ENCODE measurements around the gene EVI2B. TPM values are rescaled to one million over a fixed set of nuclear protein-coding genes. Genes with fewer than 3 reads are reported as not detected.
"Not testable (repeated sequence)": the region's sequence is repeated elsewhere in the genome, so short reads cannot be mapped to it uniquely, and the experiment has no call there.

Gene EVI2B
- polyA plus RNA-seq, 1 donor (not counting 4 experiments of a cell fraction or from before 2014, with no cell fraction given): 0.80 TPM

GRCh38 chr17:31289790-31290189, 24.1 kb downstream of the EVI2B start:
- Histone ChIP-seq H2AFZ (ENCODE audit: control insufficient read depth, low read length) (no peak overlapping the region), H3K79me2 (ENCODE audit: control insufficient read depth, insufficient read depth, low read length) (no peaks in the 10 kb centered on the region), H3K9me3 (ENCODE audit: control insufficient read depth, low read depth, low read length) (no peaks in the 10 kb centered on the region), H3K9me1 (ENCODE audit: control insufficient read depth, extremely low read depth, insufficient read depth, low read length) (no peaks in the 10 kb centered on the region), H3K36me3 (ENCODE audit: control insufficient read depth in 2 of 2, extremely low read depth in 1 of 2, insufficient read depth in 2 of 2, low read length in 2 of 2) (no peaks in the 10 kb centered on the region), H3K4me1 (ENCODE audit: control insufficient read depth, extremely low read depth, insufficient read depth, low read length) (no peaks in the 10 kb centered on the region), H3K27ac (ENCODE audit: control insufficient read depth, insufficient read depth, low read length) (no peak overlapping the region), H3K4me3 (ENCODE audit: control insufficient read depth in 2 of 3, extremely low read depth in 1 of 3, insufficient read depth in 2 of 3, low read depth in 1 of 3, low read length in 3 of 3) (no peak overlapping the region), H4K20me1 (ENCODE audit: control insufficient read depth, extremely low read depth, insufficient read depth, low read length) (no peaks in the 10 kb centered on the region), H3K4me2 (ENCODE audit: control insufficient read depth, extremely low read depth, insufficient read depth, low read depth, low read length) (no peak overlapping the region), H3K27me3 (ENCODE audit: control insufficient read depth, extremely low read depth, insufficient read depth, low read length) (no peaks in the 10 kb centered on the region), H3K9ac (ENCODE audit: control insufficient read depth, extremely low read depth, insufficient read depth, low read length) (no peak overlapping the region)
- FAIRE-seq (no peak), DNase-seq (ENCODE audit: low read depth, low spot score) (no peak)
- no peak for TF ChIP-seq EZH2 (IDR thresholded peaks at IDR 0.05; ENCODE audit: low read length)
- no peak for TF ChIP-seq CTCF (optimal IDR thresholded peaks at IDR 0.05 in 1 of 3, IDR thresholded peaks at IDR 0.05 in 1 of 3, conservative IDR thresholded peaks at IDR 0.05 in 1 of 3; ENCODE audit: extremely low read depth in 1 of 3, insufficient read depth in 2 of 3, low read length in 3 of 3)
- dilution Hi-C loops (cut with MboI; ENCODE audit: extremely low pct_ligation_motif_present, low sequenced_read_pairs): no loop called here

- H3K9me1 ChIP-seq (ENCODE audit: control insufficient read depth, extremely low read depth, insufficient read depth, low read length); H3K4me2 ChIP-seq (ENCODE audit: control insufficient read depth, extremely low read depth, insufficient read depth, low read depth, low read length); FAIRE-seq; H2AFZ ChIP-seq (ENCODE audit: control insufficient read depth, low read length); H3K4me3 ChIP-seq (ENCODE audit: control insufficient read depth in 2 of 3, extremely low read depth in 1 of 3, insufficient read depth in 2 of 3, low read depth in 1 of 3, low read length in 3 of 3); H3K27ac ChIP-seq (ENCODE audit: control insufficient read depth, insufficient read depth, low read length); H3K9me3 ChIP-seq (ENCODE audit: control insufficient read depth, low read depth, low read length); DNase-seq (ENCODE audit: low read depth, low spot score); H3K9ac ChIP-seq (ENCODE audit: control insufficient read depth, extremely low read depth, insufficient read depth, low read length); H3K36me3 ChIP-seq (ENCODE audit: control insufficient read depth in 2 of 2, extremely low read depth in 1 of 2, insufficient read depth in 2 of 2, low read length in 2 of 2); H3K4me1 ChIP-seq (ENCODE audit: control insufficient read depth, extremely low read depth, insufficient read depth, low read length); dilution Hi-C loops (cut with MboI; ENCODE audit: extremely low pct_ligation_motif_present, low sequenced_read_pairs); H3K27me3 ChIP-seq (ENCODE audit: control insufficient read depth, extremely low read depth, insufficient read depth, low read length); H4K20me1 ChIP-seq (ENCODE audit: control insufficient read depth, extremely low read depth, insufficient read depth, low read length); H3K79me2 ChIP-seq (ENCODE audit: control insufficient read depth, insufficient read depth, low read length): not testable (repeated sequence)
These were observed 25.9 kb downstream of the EVI2B start for GRCh38 chr17:31287932-31288331.

- dilution Hi-C loops (cut with MboI; ENCODE audit: extremely low pct_ligation_motif_present, low sequenced_read_pairs): no loop called here
- no peaks in the 10 kb centered on the region for H3K27me3 ChIP-seq (ENCODE audit: control insufficient read depth, extremely low read depth, insufficient read depth, low read length)
- no peak overlapping the region for H2AFZ ChIP-seq (ENCODE audit: control insufficient read depth, low read length)
- H3K4me3 ChIP-seq (ENCODE audit: control insufficient read depth in 2 of 3, extremely low read depth in 1 of 3, insufficient read depth in 2 of 3, low read depth in 1 of 3, low read length in 3 of 3): no peak overlapping the region
- FAIRE-seq: no peak
- H3K4me2 ChIP-seq (ENCODE audit: control insufficient read depth, extremely low read depth, insufficient read depth, low read depth, low read length): no peak overlapping the region
- no peak for TF ChIP-seq CTCF (optimal IDR thresholded peaks at IDR 0.05 in 1 of 3, IDR thresholded peaks at IDR 0.05 in 1 of 3, conservative IDR thresholded peaks at IDR 0.05 in 1 of 3; ENCODE audit: extremely low read depth in 1 of 3, insufficient read depth in 2 of 3, low read length in 3 of 3)
- TF ChIP-seq EZH2 (IDR thresholded peaks at IDR 0.05; ENCODE audit: low read length): no peak
- no peaks in the 10 kb centered on the region for H3K36me3 ChIP-seq (ENCODE audit: control insufficient read depth in 2 of 2, extremely low read depth in 1 of 2, insufficient read depth in 2 of 2, low read length in 2 of 2)
- H3K27ac ChIP-seq (ENCODE audit: control insufficient read depth, insufficient read depth, low read length): no peak overlapping the region
- H3K9me3 ChIP-seq (ENCODE audit: control insufficient read depth, low read depth, low read length): no peaks in the 10 kb centered on the region
- no peaks in the 10 kb centered on the region for H3K9me1 ChIP-seq (ENCODE audit: control insufficient read depth, extremely low read depth, insufficient read depth, low read length)
- no peaks in the 10 kb centered on the region for H4K20me1 ChIP-seq (ENCODE audit: control insufficient read depth, extremely low read depth, insufficient read depth, low read length)
- H3K4me1 ChIP-seq (ENCODE audit: control insufficient read depth, extremely low read depth, insufficient read depth, low read length): no peaks in the 10 kb centered on the region
- DNase-seq (ENCODE audit: low read depth, low spot score): no peak
- no peaks in the 10 kb centered on the region for H3K79me2 ChIP-seq (ENCODE audit: control insufficient read depth, insufficient read depth, low read length)
- no peak overlapping the region for H3K9ac ChIP-seq (ENCODE audit: control insufficient read depth, extremely low read depth, insufficient read depth, low read length)
These were observed 27.3 kb downstream of the EVI2B start for GRCh38 chr17:31286587-31286986.
